Stomach (tissue), 4 donors: ENCODE data around the gene SYCN.

ENCODE experiments used
- POLR2A ChIP-seq, 4 donors: fragments of 450-650 bp; IDR thresholded peaks; one replicate each; pipeline ENCODE4 v1.6.1; 2016; ENCODE audit warnings: antibody characterized with exemption in 4 of 4, control low read depth in 2 of 4, mild to moderate bottlenecking in 1 of 4, moderate library complexity in 1 of 4
- POLR2AphosphoS5 ChIP-seq, 3 donors: sonication (generic); formaldehyde crosslinking; IDR thresholded peaks; one replicate each; pipeline ENCODE4 v1.6.1; 2016; ENCODE audit warnings: antibody characterized with exemption in 3 of 3

DNA sequence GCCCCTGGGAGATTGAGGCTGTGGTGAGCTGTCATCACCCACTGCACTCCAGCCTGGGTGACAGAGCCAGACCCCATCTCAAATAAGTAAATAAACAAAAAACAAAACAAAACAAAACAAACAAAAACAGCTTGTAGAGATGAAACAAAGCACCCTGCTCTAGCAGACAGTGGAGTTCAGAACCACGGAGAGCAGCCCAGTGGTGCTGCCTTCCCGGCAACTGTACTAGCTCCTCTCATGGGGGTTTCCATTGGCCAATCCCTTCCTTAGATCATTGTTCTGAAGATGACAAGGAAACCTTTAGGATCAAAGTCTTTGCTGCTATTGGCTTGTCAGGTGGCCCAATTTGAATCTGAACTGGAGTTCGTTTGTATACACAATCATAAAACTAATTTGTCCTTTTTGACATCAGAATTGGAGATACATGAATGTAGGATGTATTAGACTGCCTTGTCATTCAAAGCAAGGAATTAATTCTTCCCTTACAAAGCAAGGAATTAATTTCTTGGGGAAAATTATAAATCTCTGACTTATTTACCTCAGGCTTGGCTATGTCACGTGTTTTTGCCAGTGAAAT, 19.7 kb upstream of the SYCN start:
- TF ChIP-seq POLR2A (IDR thresholded peaks at IDR 0.05): no peak
- TF ChIP-seq POLR2AphosphoS5 (IDR thresholded peaks at IDR 0.05): no peak
